HepG2 (cell line): ENCODE results near the gene CDC42EP5. TPM values are rescaled to one million over a fixed set of nuclear protein-coding genes. Genes with fewer than 3 reads are reported as not detected.

ENCODE experiments used
- ATF7 ChIP-seq, 2 experiments: fragments of 450-650 bp in 1 of 2; sonication (generic) in 1 of 2; formaldehyde crosslinking in 1 of 2; IDR thresholded peaks; 2 replicates each; pipeline versions ENCODE4 v1.4.0 to v1.6.1; 2016 to 2020; ENCODE audit warnings: antibody characterized with exemption in 1 of 2, mild to moderate bottlenecking in 1 of 2, missing genetic modification reagents in 1 of 2
- DNMT3B ChIP-seq: conservative IDR thresholded peaks from 2 replicates; pipeline ENCODE4 v1.6.1; 2016; ENCODE audit warnings: missing biosample characterization, control low read depth
- GZF1 ChIP-seq: sonication (generic); formaldehyde crosslinking; IDR thresholded peaks from 2 replicates; pipeline ENCODE4 v1.5.1; 2020; ENCODE audit warnings: mild to moderate bottlenecking, missing genetic modification reagents
- HOXA9 ChIP-seq: sonication (generic); formaldehyde crosslinking; IDR thresholded peaks from 2 replicates; pipeline ENCODE4 v1.8.1; 2022; ENCODE audit warnings: missing genetic modification reagents, mild to moderate bottlenecking, moderate library complexity, borderline replicate concordance
- IKZF4 ChIP-seq: sonication (generic); formaldehyde crosslinking; IDR thresholded peaks from 2 replicates; pipeline ENCODE4 v1.5.1; 2020; ENCODE audit warnings: borderline replicate concordance, mild to moderate bottlenecking, low read depth, missing genetic modification reagents; ENCODE audit errors: not compliant biosample characterization
- IRF9 ChIP-seq: sonication (generic); formaldehyde crosslinking; IDR thresholded peaks from 2 replicates; pipeline ENCODE4 v1.8.0; 2022; ENCODE audit warnings: missing genetic modification reagents, mild to moderate bottlenecking, borderline replicate concordance
- MIXL1 ChIP-seq: IDR thresholded peaks from 2 replicates; pipeline ENCODE4 v1.6.1; 2016
- MXD4 ChIP-seq: IDR thresholded peaks from 2 replicates; pipeline ENCODE4 v1.6.1; 2016; ENCODE audit warnings: mild to moderate bottlenecking, missing biosample characterization, missing genetic modification reagents
- NCOR1 ChIP-seq: fragments of 200-600 bp; sonication (generic); IDR thresholded peaks from 2 replicates; pipeline ENCODE4 v1.7.0; 2017; ENCODE audit warnings: antibody characterized with exemption, low read length, borderline replicate concordance
- PCBP1 ChIP-seq: fragments of 200-400 bp; formaldehyde crosslinking; IDR thresholded peaks from 2 replicates; pipeline ENCODE4 v1.6.1; 2017; ENCODE audit warnings: mild to moderate bottlenecking, low read depth, low read length, borderline replicate concordance
- POGK ChIP-seq: sonication (generic); formaldehyde crosslinking; conservative IDR thresholded peaks from 2 replicates; pipeline ENCODE4 v1.8.0; 2022; ENCODE audit warnings: mild to moderate bottlenecking, moderate library complexity, missing genetic modification reagents
- RARA ChIP-seq: IDR thresholded peaks from 2 replicates; pipeline ENCODE4 v1.6.1; 2016; ENCODE audit warnings: missing genetic modification reagents, missing compliant biosample characterization
- SIX4 ChIP-seq: sonication (generic); formaldehyde crosslinking; IDR thresholded peaks from 2 replicates; pipeline ENCODE4 v1.4.0; 2020; ENCODE audit warnings: missing genetic modification reagents
- SRSF1 ChIP-seq: fragments of 200-400 bp; formaldehyde crosslinking; optimal IDR thresholded peaks from 2 replicates; pipeline ENCODE3; 2017; ENCODE audit warnings: mild to moderate bottlenecking, low read depth, low read length, moderate library complexity
- ZNF136 ChIP-seq: sonication (generic); formaldehyde crosslinking; IDR thresholded peaks from 2 replicates; pipeline ENCODE4 v1.8.1; 2022; ENCODE audit warnings: low read depth, mild to moderate bottlenecking, moderate library complexity, missing genetic modification reagents
- ZNF747 ChIP-seq: sonication (generic); formaldehyde crosslinking; IDR thresholded peaks from 2 replicates; pipeline ENCODE4 v1.8.1; 2023; ENCODE audit warnings: missing genetic modification reagents, mild to moderate bottlenecking, borderline replicate concordance
- ZSCAN31 ChIP-seq: sonication (generic); formaldehyde crosslinking; IDR thresholded peaks from 2 replicates; pipeline ENCODE4 v1.5.0; 2020; ENCODE audit warnings: low read depth, mild to moderate bottlenecking, missing genetic modification reagents
- polyA plus RNA-seq, 8 experiments: library from polyadenylated mRNA; depleted of rRNA in 3 of 8; stranded (reverse) in 7 of 8; unstranded in 1 of 8; fragments of >200 nt; fragmentation: Illumina TruSeq in 4 of 8; extraction: Trizol in 4 of 8; gene quantifications; 2 replicates each; pipeline versions ENCODE4 v1.2.1 to v1.2.3, GENCODE V29; 2011 to 2016; ENCODE audit warnings: low read depth in 4 of 8, missing spikeins in 1 of 8, mixed read lengths in 1 of 8; ENCODE audit not compliant: insufficient read depth in 1 of 8
- total RNA-seq, 5 experiments: library from RNA; depleted of rRNA; stranded (reverse); fragments of >200 nt; fragmentation: Illumina TruSeq; extraction: Trizol; gene quantifications; 2 replicates each; pipeline ENCODE4 v1.2.3, GENCODE V29; 2016; ENCODE audit warnings: low read depth in 1 of 5
- TF ChIP-seq, protein P1 (sequence below): sonication (generic); formaldehyde crosslinking; conservative IDR thresholded peaks from 2 replicates; pipeline ENCODE4 v1.4.0; 2020; ENCODE audit warnings: missing genetic modification reagents
- TF ChIP-seq, protein P2 (sequence below): sonication (generic); formaldehyde crosslinking; IDR thresholded peaks from 2 replicates; pipeline ENCODE4 v1.4.0; 2020; ENCODE audit warnings: missing genetic modification reagents

The CDC42EP5 gene
- total and polyA plus RNA-seq, 2 of the 13 experiments (the other 11 are each of a cell fraction or from before 2014, with no cell fraction given): 0.41 to 1.6 TPM

GRCh38 chr19:54448774-54449700 is 24.1 kb downstream of the CDC42EP5 start, which contains the start of gene LENG8 (continued):
- TF ChIP-seq ATF7 (IDR thresholded peaks at IDR 0.05): peak; percentile 10; the same call in 1 of the 2 replicates
- peak; percentile 88 for TF ChIP-seq ATF7 (CRISPR knock-in tag; IDR thresholded peaks at IDR 0.05)
- peak; percentile 93 for TF ChIP-seq MXD4 (CRISPR knock-in tag)
- no peak for TF ChIP-seq HOXA9 (CRISPR knock-in tag)
- no peak for TF ChIP-seq RARA (CRISPR knock-in tag)
- TF ChIP-seq ZSCAN31: peak; percentile 65; the same call in 1 of the 2 replicates
- no peak for TF ChIP-seq GZF1
- TF ChIP-seq DNMT3B: no peak
- TF ChIP-seq, protein P1, sequence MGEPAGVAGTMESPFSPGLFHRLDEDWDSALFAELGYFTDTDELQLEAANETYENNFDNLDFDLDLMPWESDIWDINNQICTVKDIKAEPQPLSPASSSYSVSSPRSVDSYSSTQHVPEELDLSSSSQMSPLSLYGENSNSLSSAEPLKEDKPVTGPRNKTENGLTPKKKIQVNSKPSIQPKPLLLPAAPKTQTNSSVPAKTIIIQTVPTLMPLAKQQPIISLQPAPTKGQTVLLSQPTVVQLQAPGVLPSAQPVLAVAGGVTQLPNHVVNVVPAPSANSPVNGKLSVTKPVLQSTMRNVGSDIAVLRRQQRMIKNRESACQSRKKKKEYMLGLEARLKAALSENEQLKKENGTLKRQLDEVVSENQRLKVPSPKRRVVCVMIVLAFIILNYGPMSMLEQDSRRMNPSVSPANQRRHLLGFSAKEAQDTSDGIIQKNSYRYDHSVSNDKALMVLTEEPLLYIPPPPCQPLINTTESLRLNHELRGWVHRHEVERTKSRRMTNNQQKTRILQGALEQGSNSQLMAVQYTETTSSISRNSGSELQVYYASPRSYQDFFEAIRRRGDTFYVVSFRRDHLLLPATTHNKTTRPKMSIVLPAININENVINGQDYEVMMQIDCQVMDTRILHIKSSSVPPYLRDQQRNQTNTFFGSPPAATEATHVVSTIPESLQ: peak; percentile 64; the same call in 1 of the 2 replicates
- no peak for TF ChIP-seq PCBP1
- TF ChIP-seq SRSF1: peak; percentile 55
- TF ChIP-seq IRF9: peak; percentile 72
- TF ChIP-seq IKZF4 (CRISPR knock-in tag): peak; percentile 78
- no peak; the same call in 1 of the 2 replicates for TF ChIP-seq NCOR1
- TF ChIP-seq MIXL1 (CRISPR knock-in tag): peak; percentile 62; the same call in 1 of the 2 replicates
- TF ChIP-seq, protein P2, sequence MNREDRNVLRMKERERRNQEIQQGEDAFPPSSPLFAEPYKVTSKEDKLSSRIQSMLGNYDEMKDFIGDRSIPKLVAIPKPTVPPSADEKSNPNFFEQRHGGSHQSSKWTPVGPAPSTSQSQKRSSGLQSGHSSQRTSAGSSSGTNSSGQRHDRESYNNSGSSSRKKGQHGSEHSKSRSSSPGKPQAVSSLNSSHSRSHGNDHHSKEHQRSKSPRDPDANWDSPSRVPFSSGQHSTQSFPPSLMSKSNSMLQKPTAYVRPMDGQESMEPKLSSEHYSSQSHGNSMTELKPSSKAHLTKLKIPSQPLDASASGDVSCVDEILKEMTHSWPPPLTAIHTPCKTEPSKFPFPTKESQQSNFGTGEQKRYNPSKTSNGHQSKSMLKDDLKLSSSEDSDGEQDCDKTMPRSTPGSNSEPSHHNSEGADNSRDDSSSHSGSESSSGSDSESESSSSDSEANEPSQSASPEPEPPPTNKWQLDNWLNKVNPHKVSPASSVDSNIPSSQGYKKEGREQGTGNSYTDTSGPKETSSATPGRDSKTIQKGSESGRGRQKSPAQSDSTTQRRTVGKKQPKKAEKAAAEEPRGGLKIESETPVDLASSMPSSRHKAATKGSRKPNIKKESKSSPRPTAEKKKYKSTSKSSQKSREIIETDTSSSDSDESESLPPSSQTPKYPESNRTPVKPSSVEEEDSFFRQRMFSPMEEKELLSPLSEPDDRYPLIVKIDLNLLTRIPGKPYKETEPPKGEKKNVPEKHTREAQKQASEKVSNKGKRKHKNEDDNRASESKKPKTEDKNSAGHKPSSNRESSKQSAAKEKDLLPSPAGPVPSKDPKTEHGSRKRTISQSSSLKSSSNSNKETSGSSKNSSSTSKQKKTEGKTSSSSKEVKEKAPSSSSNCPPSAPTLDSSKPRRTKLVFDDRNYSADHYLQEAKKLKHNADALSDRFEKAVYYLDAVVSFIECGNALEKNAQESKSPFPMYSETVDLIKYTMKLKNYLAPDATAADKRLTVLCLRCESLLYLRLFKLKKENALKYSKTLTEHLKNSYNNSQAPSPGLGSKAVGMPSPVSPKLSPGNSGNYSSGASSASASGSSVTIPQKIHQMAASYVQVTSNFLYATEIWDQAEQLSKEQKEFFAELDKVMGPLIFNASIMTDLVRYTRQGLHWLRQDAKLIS (CRISPR knock-in tag): no peak
- peak; percentile 32; the same call in 1 of the 2 replicates for TF ChIP-seq ZNF136 (CRISPR knock-in tag)
- peak; percentile 45; the same call in 1 of the 2 replicates for TF ChIP-seq ZNF747 (CRISPR knock-in tag)
- peak; percentile 48; the same call in 1 of the 2 replicates for TF ChIP-seq SIX4
- TF ChIP-seq POGK (CRISPR knock-in tag): peak; percentile 59; the same call in 1 of the 2 replicates
